GM23338 (cell line): ENCODE measurements around the gene ECHDC3. TPM values are rescaled to one million over a fixed set of nuclear protein-coding genes. Genes with fewer than 3 reads are reported as not detected.

Experiments used
- ATAC-seq: fragments of 200-7000 bp; cut with Tn5 transposase; 3 replicates; pipeline ENCODE4 v1.9.1; 2020
- DNase-seq: peaks from one replicate; pipeline ENCODE4 v3.0.0-alpha.2; 2015; ENCODE audit warnings: low spot score
- H2AFZ ChIP-seq: fragments of 200-600 bp; sonication (generic); 2 replicates; pipeline ENCODE4 v1.8.0; 2016; ENCODE audit warnings: antibody characterized with exemption, mild to moderate bottlenecking, moderate library complexity
- H3F3A ChIP-seq: fragments of 200-600 bp; sonication (generic); replicated peaks from 2 replicates; pipeline ENCODE4 v1.8.0; 2017; ENCODE audit warnings: antibody characterized with exemption, mixed run types, low read depth
- H3K27ac ChIP-seq: fragments of 200-600 bp; sonication (generic); 2 replicates; pipeline ENCODE4 v1.6.1; 2016; ENCODE audit warnings: low read depth
- H3K27me3 ChIP-seq: fragments of 200-600 bp; sonication (generic); 2 replicates; pipeline ENCODE4 v1.8.0; 2016; ENCODE audit warnings: mild to moderate bottlenecking, mixed run types, moderate library complexity; ENCODE audit not compliant: insufficient read depth
- H3K36me3 ChIP-seq: fragments of 200-600 bp; sonication (generic); 2 replicates; pipeline ENCODE4 v1.8.0; 2016; ENCODE audit warnings: mild to moderate bottlenecking; ENCODE audit not compliant: insufficient read depth
- H3K4me1 ChIP-seq: fragments of 200-600 bp; sonication (generic); 2 replicates; pipeline ENCODE4 v1.8.0; 2016; ENCODE audit warnings: mild to moderate bottlenecking, moderate library complexity; ENCODE audit not compliant: insufficient read depth
- H3K4me2 ChIP-seq: fragments of 200-600 bp; sonication (generic); 2 replicates; pipeline ENCODE4 v1.7.1; 2017; ENCODE audit warnings: mixed run types
- H3K4me3 ChIP-seq: fragments of 200-600 bp; sonication (generic); 2 replicates; pipeline ENCODE4 v1.6.1; 2016; ENCODE audit warnings: mixed run types
- H3K79me2 ChIP-seq: fragments of 200-600 bp; sonication (generic); replicated peaks from 2 replicates; pipeline ENCODE4 v1.8.0; 2017; ENCODE audit warnings: mild to moderate bottlenecking; ENCODE audit not compliant: insufficient read depth
- H3K9me2 ChIP-seq: fragments of 200-600 bp; sonication (generic); 2 replicates; pipeline ENCODE4 v1.8.0; 2017; ENCODE audit not compliant: insufficient read depth
- H4K20me1 ChIP-seq: fragments of 200-600 bp; sonication (generic); replicated peaks from 2 replicates; pipeline ENCODE4 v1.8.0; 2017; ENCODE audit warnings: mild to moderate bottlenecking; ENCODE audit not compliant: insufficient read depth
- H3K27ac Mint-ChIP-seq: 2 replicates; pipeline ENCODE4 v1.8.0; 2020; ENCODE audit warnings: inconsistent platforms, mild to moderate bottlenecking, moderate library complexity, mixed read lengths
- H3K27me3 Mint-ChIP-seq: 3 replicates; pipeline ENCODE4 v1.8.0; 2022; ENCODE audit warnings: low read depth, mild to moderate bottlenecking, moderate library complexity, mixed read lengths, inconsistent platforms; ENCODE audit not compliant: insufficient read depth, poor library complexity
- H3K36me3 Mint-ChIP-seq: 3 replicates; pipeline ENCODE4 v1.8.0; 2021; ENCODE audit warnings: low read depth, mild to moderate bottlenecking, inconsistent platforms, moderate library complexity, mixed read lengths
- H3K4me1 Mint-ChIP-seq: 3 replicates; pipeline ENCODE4 v1.8.0; 2020; ENCODE audit warnings: mild to moderate bottlenecking, inconsistent platforms, mixed read lengths
- H3K4me3 Mint-ChIP-seq: 3 replicates; pipeline ENCODE4 v1.8.0; 2021; ENCODE audit warnings: moderate library complexity, mild to moderate bottlenecking, inconsistent platforms, mixed read lengths
- H3K9me3 Mint-ChIP-seq: 3 replicates; pipeline ENCODE4 v1.8.0; 2020; ENCODE audit warnings: moderate library complexity, mild to moderate bottlenecking, inconsistent platforms, mixed read lengths
- CREB1 ChIP-seq: fragments of 250-450 bp; sonication (Bioruptor Pico); IDR thresholded peaks from 2 replicates; pipeline ENCODE4 v1.5.0; 2020; ENCODE audit warnings: low read depth, mild to moderate bottlenecking, moderate library complexity
- POLR2AphosphoS5 ChIP-seq: IDR thresholded peaks from 2 replicates; pipeline ENCODE4 v1.6.1; 2016; ENCODE audit warnings: antibody characterized with exemption, low read depth
- STAT1 ChIP-seq: IDR thresholded peaks from one replicate; pipeline ENCODE4 v1.6.1; 2016; ENCODE audit warnings: antibody characterized with exemption; ENCODE audit not compliant: unreplicated experiment
- ZNF331 ChIP-seq: fragments of 250-450 bp; sonication (Bioruptor Pico); IDR thresholded peaks from 2 replicates; pipeline ENCODE4 v1.5.0; 2020; ENCODE audit warnings: low read depth, mild to moderate bottlenecking, moderate library complexity
- long read RNA-seq: library from polyadenylated mRNA; unstranded; transcript quantifications from one replicate; pipeline ENCODE4 v2.0.0, GENCODE V29; 2020; ENCODE audit not compliant: unreplicated experiment
- polyA plus RNA-seq: library from polyadenylated mRNA; unstranded; fragments of >200 nt; fragmentation: Nextera tagmentation; extraction: Ambion mirVana; gene quantifications from 2 replicates; pipeline ENCODE4 v1.2.1, GENCODE V29; 2016
- total RNA-seq: library from RNA; depleted of rRNA; stranded (reverse); fragments of >200 nt; shearing (Covaris generic); gene quantifications from 2 replicates; pipeline ENCODE4 v1.2.3, GENCODE V29; 2014; rRNA removed
- TF ChIP-seq, protein P1 (sequence below): IDR thresholded peaks from one replicate; pipeline ENCODE4 v1.6.1; 2018; ENCODE audit warnings: antibody characterized with exemption; ENCODE audit not compliant: unreplicated experiment
- TF ChIP-seq, protein P2 (sequence below): IDR thresholded peaks from 2 replicates; pipeline ENCODE4 v1.6.1; 2016; ENCODE audit warnings: antibody characterized with exemption

ECHDC3 gene, protein sequence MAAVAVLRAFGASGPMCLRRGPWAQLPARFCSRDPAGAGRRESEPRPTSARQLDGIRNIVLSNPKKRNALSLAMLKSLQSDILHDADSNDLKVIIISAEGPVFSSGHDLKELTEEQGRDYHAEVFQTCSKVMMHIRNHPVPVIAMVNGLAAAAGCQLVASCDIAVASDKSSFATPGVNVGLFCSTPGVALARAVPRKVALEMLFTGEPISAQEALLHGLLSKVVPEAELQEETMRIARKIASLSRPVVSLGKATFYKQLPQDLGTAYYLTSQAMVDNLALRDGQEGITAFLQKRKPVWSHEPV
- total RNA-seq: 48.6 and 50.1 TPM in 2 replicates
- polyA plus RNA-seq: 13.5 and 16.3 TPM in 2 replicates
- long read RNA-seq, transcript ECHDC3-201 (5 exons, 1,649 nt): major isoform, 31 of 35 reads
- long read RNA-seq, partial matches to known transcripts: 2 of 35 reads
- long read RNA-seq, other reads (novel, unspliced or antisense): 2 of 35 reads

DNA sequence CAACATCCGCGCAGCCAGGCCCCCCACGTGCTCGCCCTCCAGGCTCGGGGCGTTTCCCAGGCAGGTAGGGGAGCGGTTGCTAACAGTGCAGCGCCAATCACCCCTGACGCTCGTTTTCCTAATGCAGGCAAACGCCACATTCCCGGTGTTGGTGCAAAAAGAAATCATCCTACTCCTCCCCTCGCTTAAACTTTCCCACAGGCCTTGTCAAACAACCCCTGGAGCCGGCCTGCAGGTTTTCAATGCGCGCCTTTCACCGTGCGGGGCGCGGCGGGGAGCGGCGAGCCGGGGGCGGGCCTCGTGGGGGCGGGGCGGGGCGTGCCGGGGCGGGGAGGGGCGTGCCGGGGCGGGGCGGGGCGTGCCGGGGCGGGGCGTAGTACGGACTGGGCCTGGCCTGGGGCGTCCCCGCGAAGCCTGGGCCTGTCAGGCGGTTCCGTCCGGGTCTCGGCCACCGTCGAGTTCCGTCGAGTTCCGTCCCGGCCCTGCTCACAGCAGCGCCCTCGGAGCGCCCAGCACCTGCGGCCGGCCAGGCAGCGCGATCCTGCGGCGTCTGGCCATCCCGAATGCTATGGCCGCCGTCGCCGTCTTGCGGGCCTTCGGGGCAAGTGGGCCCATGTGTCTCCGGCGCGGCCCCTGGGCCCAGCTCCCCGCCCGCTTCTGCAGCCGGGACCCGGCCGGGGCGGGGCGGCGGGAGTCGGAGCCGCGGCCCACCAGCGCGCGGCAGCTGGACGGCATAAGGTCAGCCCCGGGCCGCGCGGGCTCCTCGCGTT is at the start of gene ECHDC3:
Gene ECHDC3 (plus strand): TSS at position 374 of the 770 bp plus-strand sequence. CDS start 195 bp downstream, at position 569.
- Mint-ChIP-seq H3K9me3 (peaks cover 21% of the 10 kb centered on the region), H3K36me3 (peaks cover 29% of the 10 kb centered on the region), H3K27me3 (peaks cover 28% of the 10 kb centered on the region), H3K4me3 (peak within 1 kb of the TSS; percentile 67), H3K4me1 (peaks cover 17% of the 10 kb centered on the region), H3K27ac (no peak within 1 kb of the TSS; the same call in 1 of the 2 replicates)
- Histone ChIP-seq H3K4me2 (peak within 1 kb of the TSS; percentile 84), H3K27ac (peak within 1 kb of the TSS; percentile 59; the same call in 1 of the 2 replicates), H3K27me3 (peaks cover 4% of the 10 kb centered on the region; the same call in 1 of the 2 replicates), H3K4me3 (peak within 1 kb of the TSS; percentile 71), H3F3A (0 out of 2 replicates have a peak, but pooled peaks cover 6% of the 10 kb centered on the region), H3K9me2 (peaks cover 7% of the 10 kb centered on the region; the same call in 1 of the 2 replicates), H4K20me1 (no peaks in the 10 kb centered on the region), H2AFZ (peak within 1 kb of the TSS; percentile 94), H3K4me1 (peaks cover 4% of the 10 kb centered on the region; the same call in 1 of the 2 replicates), H3K79me2 (0 out of 2 replicates have a peak, but pooled peaks cover 3% of the 10 kb centered on the region), H3K36me3 (peaks cover 3% of the 10 kb centered on the region; the same call in 1 of the 2 replicates)
- peak; percentile 33; the same call in 1 of the 2 replicates for TF ChIP-seq CREB1 (CRISPR knock-in tag)
- TF ChIP-seq POLR2AphosphoS5: peak; percentile 59
- TF ChIP-seq, protein P1, sequence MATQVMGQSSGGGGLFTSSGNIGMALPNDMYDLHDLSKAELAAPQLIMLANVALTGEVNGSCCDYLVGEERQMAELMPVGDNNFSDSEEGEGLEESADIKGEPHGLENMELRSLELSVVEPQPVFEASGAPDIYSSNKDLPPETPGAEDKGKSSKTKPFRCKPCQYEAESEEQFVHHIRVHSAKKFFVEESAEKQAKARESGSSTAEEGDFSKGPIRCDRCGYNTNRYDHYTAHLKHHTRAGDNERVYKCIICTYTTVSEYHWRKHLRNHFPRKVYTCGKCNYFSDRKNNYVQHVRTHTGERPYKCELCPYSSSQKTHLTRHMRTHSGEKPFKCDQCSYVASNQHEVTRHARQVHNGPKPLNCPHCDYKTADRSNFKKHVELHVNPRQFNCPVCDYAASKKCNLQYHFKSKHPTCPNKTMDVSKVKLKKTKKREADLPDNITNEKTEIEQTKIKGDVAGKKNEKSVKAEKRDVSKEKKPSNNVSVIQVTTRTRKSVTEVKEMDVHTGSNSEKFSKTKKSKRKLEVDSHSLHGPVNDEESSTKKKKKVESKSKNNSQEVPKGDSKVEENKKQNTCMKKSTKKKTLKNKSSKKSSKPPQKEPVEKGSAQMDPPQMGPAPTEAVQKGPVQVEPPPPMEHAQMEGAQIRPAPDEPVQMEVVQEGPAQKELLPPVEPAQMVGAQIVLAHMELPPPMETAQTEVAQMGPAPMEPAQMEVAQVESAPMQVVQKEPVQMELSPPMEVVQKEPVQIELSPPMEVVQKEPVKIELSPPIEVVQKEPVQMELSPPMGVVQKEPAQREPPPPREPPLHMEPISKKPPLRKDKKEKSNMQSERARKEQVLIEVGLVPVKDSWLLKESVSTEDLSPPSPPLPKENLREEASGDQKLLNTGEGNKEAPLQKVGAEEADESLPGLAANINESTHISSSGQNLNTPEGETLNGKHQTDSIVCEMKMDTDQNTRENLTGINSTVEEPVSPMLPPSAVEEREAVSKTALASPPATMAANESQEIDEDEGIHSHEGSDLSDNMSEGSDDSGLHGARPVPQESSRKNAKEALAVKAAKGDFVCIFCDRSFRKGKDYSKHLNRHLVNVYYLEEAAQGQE: no peak
- ATAC-seq: peak; percentile 84
- peak; percentile 85 for DNase-seq

GRCh38 chr10:11693376-11693775 is 48.8 kb upstream of the ECHDC3 start:
- H3K27ac Mint-ChIP-seq: no peak overlapping the region
- H3K9me3 Mint-ChIP-seq: no peaks in the 10 kb centered on the region; the same call in 2 of the 3 replicates
- Histone ChIP-seq H3K4me3 (no peak overlapping the region), H3K27ac (no peak overlapping the region), H3K4me2 (no peak overlapping the region), H3K9me2 (0 out of 2 replicates have a peak, but pooled peaks cover 5% of the 10 kb centered on the region), H4K20me1 (no peaks in the 10 kb centered on the region), H3K4me1 (no peaks in the 10 kb centered on the region), H3K27me3 (no peaks in the 10 kb centered on the region), H2AFZ (no peak overlapping the region), H3K36me3 (no peaks in the 10 kb centered on the region), H3F3A (no peaks in the 10 kb centered on the region), H3K79me2 (no peaks in the 10 kb centered on the region)
- TF ChIP-seq ZNF331: no peak
- TF ChIP-seq, protein P2, sequence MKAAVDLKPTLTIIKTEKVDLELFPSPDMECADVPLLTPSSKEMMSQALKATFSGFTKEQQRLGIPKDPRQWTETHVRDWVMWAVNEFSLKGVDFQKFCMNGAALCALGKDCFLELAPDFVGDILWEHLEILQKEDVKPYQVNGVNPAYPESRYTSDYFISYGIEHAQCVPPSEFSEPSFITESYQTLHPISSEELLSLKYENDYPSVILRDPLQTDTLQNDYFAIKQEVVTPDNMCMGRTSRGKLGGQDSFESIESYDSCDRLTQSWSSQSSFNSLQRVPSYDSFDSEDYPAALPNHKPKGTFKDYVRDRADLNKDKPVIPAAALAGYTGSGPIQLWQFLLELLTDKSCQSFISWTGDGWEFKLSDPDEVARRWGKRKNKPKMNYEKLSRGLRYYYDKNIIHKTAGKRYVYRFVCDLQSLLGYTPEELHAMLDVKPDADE: no peak
- no peak for TF ChIP-seq STAT1
- TF ChIP-seq POLR2AphosphoS5: no peak
- H3K36me3 Mint-ChIP-seq: no peaks in the 10 kb centered on the region
- no peak overlapping the region for H3K4me3 Mint-ChIP-seq
- ATAC-seq: no peak
- DNase-seq: no peak
- H3K4me1 Mint-ChIP-seq: no peaks in the 10 kb centered on the region
- peaks cover 8% of the 10 kb centered on the region for H3K27me3 Mint-ChIP-seq
